ENCODE results near the gene FSTL3.

- TF ChIP-seq CTCF (IDR thresholded peaks at IDR 0.05) (no peak), POLR2A (IDR thresholded peaks at IDR 0.05) (peak; percentile 47 to 64), EP300 (IDR thresholded peaks at IDR 0.05) (peak in 1 of 2 donors; percentile 72)
Measured at GRCh38 chr19:676339-677105, at the start of gene FSTL3.

All from tibial nerve (tissue), 4 donors.